HFF-Myc (cell line): ENCODE data around the gene CHIT1.

ENCODE experiments used
- DNase-seq: peaks from one replicate; pipeline ENCODE4 v3.0.0-alpha.2; 2011; ENCODE audit warnings: low read depth; ENCODE audit errors: extremely low read depth
- H3K4me3 ChIP-seq: replicated peaks from 2 replicates; pipeline ENCODE4 v1.5.1; 2011; ENCODE audit warnings: low read depth, mild to moderate bottlenecking, control low read depth, low read length
- TF ChIP-seq, protein P1 (sequence below): IDR thresholded peaks from 2 replicates; pipeline ENCODE4 v1.5.1; 2012; ENCODE audit warnings: mild to moderate bottlenecking, low read depth, low read length, control low read depth; ENCODE audit errors: missing control alignments

The CHIT1 gene

DNA sequence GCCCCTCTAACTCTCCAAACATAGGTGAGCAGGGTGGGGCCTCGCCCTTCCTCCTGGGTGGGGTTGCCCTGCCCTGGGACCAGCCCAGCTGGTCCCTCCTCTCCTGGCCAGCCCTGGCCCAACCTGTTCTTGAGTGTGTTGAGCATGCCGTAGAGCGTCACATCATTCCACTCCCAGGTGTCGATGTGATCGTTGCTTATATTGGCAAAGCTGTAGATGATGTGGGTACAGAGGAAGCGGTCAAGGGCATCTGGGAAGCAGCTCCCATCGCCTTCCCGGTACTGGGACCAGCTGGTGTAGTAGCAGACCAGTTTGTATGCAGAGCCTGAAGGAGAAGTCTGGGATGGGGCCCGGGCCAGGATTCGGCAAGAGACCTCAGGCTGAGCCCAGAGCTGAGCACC is 44.4 kb downstream of the CHIT1 start:
- TF ChIP-seq, protein P1, sequence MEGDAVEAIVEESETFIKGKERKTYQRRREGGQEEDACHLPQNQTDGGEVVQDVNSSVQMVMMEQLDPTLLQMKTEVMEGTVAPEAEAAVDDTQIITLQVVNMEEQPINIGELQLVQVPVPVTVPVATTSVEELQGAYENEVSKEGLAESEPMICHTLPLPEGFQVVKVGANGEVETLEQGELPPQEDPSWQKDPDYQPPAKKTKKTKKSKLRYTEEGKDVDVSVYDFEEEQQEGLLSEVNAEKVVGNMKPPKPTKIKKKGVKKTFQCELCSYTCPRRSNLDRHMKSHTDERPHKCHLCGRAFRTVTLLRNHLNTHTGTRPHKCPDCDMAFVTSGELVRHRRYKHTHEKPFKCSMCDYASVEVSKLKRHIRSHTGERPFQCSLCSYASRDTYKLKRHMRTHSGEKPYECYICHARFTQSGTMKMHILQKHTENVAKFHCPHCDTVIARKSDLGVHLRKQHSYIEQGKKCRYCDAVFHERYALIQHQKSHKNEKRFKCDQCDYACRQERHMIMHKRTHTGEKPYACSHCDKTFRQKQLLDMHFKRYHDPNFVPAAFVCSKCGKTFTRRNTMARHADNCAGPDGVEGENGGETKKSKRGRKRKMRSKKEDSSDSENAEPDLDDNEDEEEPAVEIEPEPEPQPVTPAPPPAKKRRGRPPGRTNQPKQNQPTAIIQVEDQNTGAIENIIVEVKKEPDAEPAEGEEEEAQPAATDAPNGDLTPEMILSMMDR: no peak
- no peak overlapping the region for H3K4me3 ChIP-seq
- no peak for DNase-seq

DNA sequence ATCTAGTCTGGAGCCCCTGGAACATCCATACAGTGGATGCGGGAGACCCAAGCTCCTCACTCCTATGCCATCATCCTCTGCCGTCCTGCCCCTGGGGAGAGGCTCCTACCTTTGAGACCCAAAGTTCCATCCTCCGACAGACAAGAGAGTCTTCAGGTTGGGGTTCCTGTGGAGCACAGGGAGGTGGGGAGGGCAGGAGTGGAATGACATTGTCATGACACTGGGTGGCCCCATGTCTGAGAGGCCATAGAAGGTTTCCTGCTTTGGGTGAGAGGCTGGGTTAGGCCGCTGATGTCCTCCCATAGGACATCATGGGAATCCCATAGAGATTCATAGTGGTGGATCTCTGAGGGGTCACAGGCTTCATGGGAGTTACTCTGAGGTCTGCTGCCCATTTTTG is 45.0 kb downstream of the CHIT1 start:
- no peak overlapping the region for H3K4me3 ChIP-seq
- TF ChIP-seq, protein P1: no peak
- DNase-seq: no peak

DNA sequence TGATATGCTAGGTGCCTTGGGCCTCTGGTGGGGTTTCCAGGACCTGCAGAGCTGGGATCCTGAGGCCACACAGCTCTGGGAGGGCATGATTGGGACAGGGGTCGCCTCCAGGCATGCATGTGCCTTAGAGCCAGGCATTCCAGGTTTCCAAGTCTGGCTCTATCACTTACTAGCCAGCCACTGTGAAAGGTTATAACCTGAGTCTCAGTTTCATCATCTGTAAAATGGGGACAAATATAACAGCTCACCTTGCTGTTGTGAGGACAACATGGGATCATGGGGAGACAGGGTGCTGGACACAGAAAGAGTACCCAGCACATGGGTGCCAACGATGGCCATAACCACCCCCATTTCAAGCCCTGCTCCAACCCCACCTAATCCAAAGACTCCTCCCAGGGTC is 45.6 kb downstream of the CHIT1 start:
- TF ChIP-seq, protein P1: no peak
- no peak overlapping the region for H3K4me3 ChIP-seq
- no peak for DNase-seq

DNA sequence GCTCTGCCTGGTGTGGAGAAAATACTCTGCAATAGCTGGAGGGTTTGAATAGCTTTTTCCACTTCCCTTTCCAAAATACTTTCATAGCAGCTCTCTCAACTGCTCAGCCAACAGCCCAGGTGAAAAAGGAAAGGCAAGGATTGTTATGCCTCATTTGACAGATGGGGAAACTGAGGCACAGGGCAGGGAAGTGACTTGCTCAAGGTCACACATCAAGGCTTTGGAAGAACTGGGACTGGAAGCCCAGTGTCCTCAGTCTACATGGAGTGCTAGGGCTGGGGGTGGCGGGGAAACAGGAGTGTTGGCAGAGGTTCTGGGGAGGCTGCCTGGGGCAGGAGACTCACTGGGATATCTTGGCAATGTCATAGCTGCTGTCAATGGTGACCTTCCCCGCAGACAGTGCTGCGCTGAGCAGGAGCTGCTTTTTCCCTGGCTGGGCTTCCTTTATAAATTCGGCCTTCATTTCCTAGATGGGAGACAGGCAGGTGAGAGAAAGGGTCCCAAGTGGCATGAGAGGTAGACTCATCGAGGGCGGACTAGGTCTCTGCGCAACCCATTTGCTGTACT is 47.0 kb downstream of the CHIT1 start:
- TF ChIP-seq, protein P1: no peak
- no peak for DNase-seq
- H3K4me3 ChIP-seq: no peak overlapping the region

DNA sequence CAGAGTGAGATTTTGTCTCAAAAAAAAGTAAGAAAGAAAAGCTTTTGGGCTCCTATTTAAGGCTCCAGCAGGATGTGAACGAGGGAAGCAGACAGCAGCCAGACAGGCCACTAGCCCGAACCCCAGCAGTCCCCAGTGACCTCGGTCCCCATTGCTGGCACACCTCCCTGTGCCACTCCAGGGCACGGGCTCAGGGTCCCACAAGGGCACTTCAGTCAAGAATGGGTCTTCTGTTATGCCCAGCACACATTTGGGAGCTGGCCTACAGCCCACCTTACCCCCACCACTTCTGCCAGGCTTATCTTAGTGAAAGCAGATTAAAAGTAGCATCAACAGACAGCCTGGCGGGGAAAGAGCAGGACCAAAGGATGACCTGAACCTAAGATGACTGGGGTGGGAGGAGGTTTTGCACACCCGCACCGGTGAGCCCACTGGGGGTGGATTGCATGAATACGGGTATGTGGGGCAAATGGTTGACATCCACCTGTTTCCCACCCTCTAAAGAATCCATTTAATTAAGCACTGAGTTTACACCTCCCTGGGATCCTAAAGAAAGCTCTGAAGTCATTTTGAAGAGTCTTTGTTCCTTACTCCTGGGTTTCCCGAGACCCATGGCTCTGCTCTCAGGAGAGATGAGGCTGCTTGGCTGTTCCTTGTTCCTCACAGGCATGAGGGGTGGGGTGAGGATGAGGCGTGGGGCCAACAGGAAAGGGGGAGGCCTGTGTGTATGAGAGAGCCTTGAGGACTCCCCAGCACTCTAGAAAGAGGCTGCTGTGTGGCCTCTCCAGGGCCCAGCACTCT is 47.7 kb downstream of the CHIT1 start:
- DNase-seq: no peak
- TF ChIP-seq, protein P1: no peak
- no peak overlapping the region for H3K4me3 ChIP-seq

DNA sequence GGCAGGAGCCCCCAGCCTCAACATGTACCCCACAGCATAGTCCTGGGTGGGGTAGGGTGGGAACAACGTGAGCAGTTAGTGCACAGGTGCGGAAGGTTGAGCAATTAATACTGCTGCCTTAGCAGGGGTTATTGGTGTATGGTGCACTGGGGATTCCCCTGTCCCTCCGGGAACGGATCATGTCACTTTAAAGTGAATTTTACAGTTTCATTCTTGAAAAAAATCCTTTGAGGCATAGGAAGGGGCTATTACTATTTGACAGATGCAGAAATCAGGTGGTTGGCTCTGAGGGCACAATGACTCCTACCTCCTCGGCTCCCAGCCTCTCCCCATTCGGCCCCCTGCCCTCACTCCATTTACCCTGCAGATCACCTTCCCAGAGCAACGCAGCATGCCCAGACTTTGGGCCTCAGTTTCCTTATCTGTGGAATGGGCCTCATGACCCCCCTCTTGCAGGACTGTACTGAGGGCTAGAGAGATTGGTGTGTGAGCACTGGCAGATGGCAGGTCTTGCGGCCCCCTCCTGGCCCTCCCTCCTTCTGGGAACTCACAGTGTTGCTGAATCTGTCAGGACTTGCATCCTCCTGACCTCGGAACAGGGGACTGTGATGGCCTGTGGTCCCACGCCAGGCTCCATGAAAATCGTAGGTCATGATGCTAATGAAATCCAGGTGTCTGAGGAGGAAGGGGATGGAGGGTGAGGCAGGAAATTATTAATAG is 48.7 kb downstream of the CHIT1 start:
- DNase-seq: no peak
- TF ChIP-seq, protein P1: no peak
- no peak overlapping the region for H3K4me3 ChIP-seq
